ENCODE data around the gene DKKL1. TPM values are rescaled to one million over a fixed set of nuclear protein-coding genes. Genes with fewer than 3 reads are reported as not detected.
A peak's percentile ranks its signal among the peaks of the same experiment; 100 is the strongest.

Gene DKKL1
- total RNA-seq, 1 donor, result 0.18 TPM

DNA sequence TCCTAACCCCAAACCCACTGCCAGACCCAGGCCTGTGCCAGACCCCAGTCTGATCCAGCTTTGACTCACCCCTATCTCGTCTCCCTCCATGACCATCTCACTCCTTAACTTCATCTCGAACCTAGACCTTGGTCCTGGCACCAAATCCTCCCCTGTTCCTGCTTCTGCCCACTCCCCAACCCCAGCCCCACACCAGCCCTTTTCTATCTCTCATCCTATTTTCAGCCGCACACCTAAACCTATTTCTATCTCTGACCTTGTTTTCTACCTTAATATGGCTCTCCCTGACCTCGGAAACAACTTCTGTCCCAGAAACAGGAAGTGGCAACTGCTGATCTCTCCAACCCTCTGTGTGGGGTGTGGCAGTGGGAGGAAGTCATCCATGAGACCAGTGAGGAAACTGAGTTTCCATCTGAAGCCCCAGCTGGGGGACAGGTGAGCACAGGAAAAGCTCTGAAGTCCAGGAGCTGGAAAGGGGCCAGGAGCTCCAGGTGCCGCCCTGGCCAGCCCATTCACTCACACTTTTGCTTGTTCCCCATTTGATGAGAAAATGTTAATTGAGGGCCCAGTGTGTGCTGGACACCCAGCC is 45.9 kb downstream of the DKKL1 start:
- TF ChIP-seq, protein P1, sequence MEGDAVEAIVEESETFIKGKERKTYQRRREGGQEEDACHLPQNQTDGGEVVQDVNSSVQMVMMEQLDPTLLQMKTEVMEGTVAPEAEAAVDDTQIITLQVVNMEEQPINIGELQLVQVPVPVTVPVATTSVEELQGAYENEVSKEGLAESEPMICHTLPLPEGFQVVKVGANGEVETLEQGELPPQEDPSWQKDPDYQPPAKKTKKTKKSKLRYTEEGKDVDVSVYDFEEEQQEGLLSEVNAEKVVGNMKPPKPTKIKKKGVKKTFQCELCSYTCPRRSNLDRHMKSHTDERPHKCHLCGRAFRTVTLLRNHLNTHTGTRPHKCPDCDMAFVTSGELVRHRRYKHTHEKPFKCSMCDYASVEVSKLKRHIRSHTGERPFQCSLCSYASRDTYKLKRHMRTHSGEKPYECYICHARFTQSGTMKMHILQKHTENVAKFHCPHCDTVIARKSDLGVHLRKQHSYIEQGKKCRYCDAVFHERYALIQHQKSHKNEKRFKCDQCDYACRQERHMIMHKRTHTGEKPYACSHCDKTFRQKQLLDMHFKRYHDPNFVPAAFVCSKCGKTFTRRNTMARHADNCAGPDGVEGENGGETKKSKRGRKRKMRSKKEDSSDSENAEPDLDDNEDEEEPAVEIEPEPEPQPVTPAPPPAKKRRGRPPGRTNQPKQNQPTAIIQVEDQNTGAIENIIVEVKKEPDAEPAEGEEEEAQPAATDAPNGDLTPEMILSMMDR (IDR thresholded peaks at IDR 0.05; ENCODE audit: insufficient read depth, low read length), result no peak
- no peak for DNase-seq (ENCODE audit: low read depth)
- no peak overlapping the region for H3K4me3 ChIP-seq (ENCODE audit: low read depth, low read length)

DNA sequence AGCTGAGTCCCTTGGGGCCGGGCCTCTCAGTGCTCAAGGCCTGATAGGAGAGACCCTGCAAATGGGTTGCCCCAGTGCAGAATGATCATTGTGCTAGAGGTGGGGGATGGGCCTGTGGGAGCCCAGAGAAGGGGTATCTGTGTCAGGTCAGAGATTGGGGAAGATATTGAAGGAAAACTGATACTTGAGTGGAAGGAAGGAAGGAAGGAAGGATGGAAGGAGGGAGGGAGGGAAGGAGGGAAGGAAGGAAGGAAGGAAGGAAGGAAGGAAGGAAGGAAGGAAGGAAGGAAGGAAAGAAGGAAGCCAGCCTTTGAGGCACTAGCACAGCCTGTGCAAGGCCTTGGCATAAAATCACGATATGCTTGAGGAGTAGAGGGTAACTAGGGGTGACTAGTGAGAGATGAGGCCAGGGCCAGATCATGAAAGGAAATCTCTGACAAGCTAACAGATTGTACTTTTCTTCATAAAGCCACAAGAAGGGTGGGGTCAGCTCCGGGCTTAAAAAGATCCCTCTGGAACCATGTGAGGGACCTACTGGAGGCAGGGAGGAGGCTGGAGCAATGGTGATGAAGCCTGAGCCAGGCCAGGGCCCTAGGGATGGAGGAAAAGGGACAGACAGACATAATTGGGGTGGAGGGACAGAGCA is 48.1 kb downstream of the DKKL1 start:
- TF ChIP-seq, protein P1 (IDR thresholded peaks at IDR 0.05; ENCODE audit: insufficient read depth, low read length), result no peak
- no peak overlapping the region for H3K4me3 ChIP-seq (ENCODE audit: low read depth, low read length)
- DNase-seq (ENCODE audit: low read depth), result no peak

DNA sequence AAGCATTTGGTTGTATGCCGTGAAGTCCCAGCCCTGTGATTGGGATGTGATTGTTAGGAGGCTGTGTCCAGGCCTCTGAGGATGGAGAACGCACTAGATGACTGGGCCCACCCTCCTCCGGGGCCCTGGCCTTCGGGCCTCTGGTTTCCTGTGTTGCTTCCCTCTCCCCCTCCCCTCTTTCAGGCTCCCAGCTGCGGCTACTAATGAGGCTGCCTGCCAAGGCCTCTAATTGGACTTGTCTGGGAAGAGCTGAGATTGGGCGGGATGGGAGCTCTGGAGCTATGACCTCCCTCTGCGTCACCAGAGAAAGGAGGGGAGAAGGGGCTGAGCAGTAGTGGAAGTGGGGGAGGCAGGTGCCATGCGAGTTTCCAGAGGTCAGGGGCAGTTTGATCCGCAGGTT is 49.7 kb downstream of the DKKL1 start:
- no peak overlapping the region for H3K4me3 ChIP-seq (ENCODE audit: low read depth, low read length)
- TF ChIP-seq, protein P1 (IDR thresholded peaks at IDR 0.05; ENCODE audit: insufficient read depth, low read length), result no peak
- DNase-seq (ENCODE audit: low read depth), result no peak

DNA sequence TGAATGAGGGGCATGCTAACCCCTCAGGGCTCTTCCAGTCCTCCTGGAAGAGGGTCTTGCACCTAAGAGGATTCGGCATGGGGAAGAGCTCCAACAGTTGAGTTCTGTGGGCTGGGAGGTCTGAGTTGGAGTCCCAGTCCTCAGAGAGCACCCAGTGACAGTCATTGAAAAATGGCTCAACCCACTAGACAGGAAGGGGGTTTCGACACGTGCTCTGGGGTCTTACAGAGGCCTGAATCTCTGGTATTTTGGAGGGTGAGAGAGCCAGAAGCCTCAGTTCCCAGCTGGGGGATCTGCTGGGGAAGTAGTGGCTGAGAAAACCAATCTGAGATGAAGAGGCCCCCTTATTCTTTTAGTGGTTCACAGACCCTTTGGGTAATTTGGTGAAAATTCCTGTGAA is 50.6 kb downstream of the DKKL1 start:
- TF ChIP-seq, protein P1 (IDR thresholded peaks at IDR 0.05; ENCODE audit: insufficient read depth, low read length), result no peak
- DNase-seq (ENCODE audit: low read depth), result no peak
- H3K4me3 ChIP-seq (ENCODE audit: low read depth, low read length), result no peak overlapping the region

DNA sequence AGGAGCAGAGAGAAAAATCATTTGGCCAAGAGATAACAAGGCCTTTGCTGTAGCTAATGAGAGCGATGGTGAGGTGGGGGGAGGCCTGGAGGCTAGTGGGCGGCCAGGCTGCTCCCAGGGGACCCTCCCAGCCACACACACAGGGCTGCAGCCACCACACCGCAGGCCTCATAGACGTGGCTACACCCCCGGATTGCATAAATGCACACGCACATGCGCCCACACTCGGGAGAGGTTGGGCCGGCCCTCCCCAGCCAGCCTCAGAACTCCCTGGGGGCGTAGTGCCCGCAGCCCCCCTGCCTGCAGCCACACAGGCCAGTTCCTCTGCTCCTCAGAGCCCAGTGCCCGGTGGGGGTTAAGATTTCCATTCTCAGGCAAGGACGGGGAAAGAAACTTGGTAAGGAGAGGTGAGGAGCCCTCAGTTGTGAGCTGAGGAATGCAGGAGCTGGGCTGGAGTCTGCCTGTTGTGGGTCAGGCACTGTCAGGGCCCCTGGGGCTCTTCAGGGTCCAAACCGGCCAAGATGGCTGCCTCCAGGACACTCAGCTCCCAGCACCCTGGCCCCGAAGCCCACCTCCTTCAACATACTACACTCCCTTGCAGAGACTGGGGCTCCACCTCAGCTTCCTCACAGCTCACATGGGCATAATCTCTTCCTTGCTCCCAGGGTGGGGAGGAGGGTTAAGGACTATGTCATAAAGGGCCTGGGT is 51.6 kb downstream of the DKKL1 start:
- no peak overlapping the region for H3K4me3 ChIP-seq (ENCODE audit: low read depth, low read length)
- TF ChIP-seq, protein P1 (IDR thresholded peaks at IDR 0.05; ENCODE audit: insufficient read depth, low read length), result no peak

DNA sequence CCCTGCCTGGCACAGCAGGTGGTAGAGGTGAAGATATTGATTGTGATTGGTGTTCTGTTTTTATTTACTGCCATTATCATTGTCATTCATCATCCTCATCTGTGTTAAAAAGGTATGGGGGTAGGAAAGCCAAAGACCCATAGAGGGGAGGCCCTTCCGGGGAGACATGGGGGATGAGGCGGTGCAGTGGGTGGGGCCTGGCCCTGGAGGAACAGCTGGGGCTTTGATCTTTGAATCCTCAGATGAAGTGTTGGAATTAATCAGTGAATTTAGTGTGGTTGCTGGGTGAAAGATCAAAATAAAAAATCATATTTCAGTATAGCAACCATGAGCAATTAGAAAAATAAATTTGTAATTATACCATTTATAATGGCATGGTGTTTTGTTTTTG is 52.1 kb downstream of the DKKL1 start:
- DNase-seq (ENCODE audit: low read depth), result no peak
- TF ChIP-seq, protein P1 (IDR thresholded peaks at IDR 0.05; ENCODE audit: insufficient read depth, low read length), result no peak
- no peak overlapping the region for H3K4me3 ChIP-seq (ENCODE audit: low read depth, low read length)

More for the DNA sequence above, 51.6 kb downstream of the DKKL1 start:
- peak; percentile 28 for DNase-seq (ENCODE audit: low read depth)

All from fibroblast of the aortic adventitia (primary cell).